K562 (cell line): Measurements from ENCODE around the gene P2RY11. TPM values are rescaled to one million over a fixed set of nuclear protein-coding genes. Genes with fewer than 3 reads are reported as not detected.

Experiments used
- ATAC-seq: fragments of 200-7000 bp; cut with Tn5 transposase; 3 replicates; pipeline ENCODE4 v1.9.1; 2020; ENCODE audit warnings: moderate library complexity
- BruUV-seq: library from RNA; stranded (reverse); fragments of 400-500 nt; replicated peaks from 2 replicates; lab custom pipeline; 2021; lab: Mats Ljungman, UMichigan
- CTCF ChIA-PET: fragments of 300-600 bp; formaldehyde crosslinking; extraction: SDS; loops from one replicate; lab custom pipeline; 2021; ENCODE audit warnings: low intra/inter-chr PET ratio; lab: Yijun Ruan, JAX
- POLR2A ChIA-PET: fragments of 300-600, 350-650 bp; sonication (Branson Sonifier 250); formaldehyde crosslinking; extraction: SDS; loops from one replicate; lab custom pipeline; 2021; ENCODE audit warnings: antibody characterized with exemption, inconsistent platforms; lab: Yijun Ruan, JAX
- DNase-seq, 4 experiments: peaks; one replicate each; pipeline versions ENCODE4 v3.0.0 to v3.0.0-alpha.2; 2011 to 2018; ENCODE audit warnings: low spot score in 3 of 4, mixed read lengths in 3 of 4; ENCODE audit errors: extremely low read depth in 1 of 4
- FAIRE-seq: peaks from 2 replicates; lab custom pipeline; 2011; peaks lifted over from hg19 to GRCh38; lab: Jason Lieb, UNC
- H2AFZ ChIP-seq: 2 replicates; pipeline ENCODE4 v1.6.0; 2011; ENCODE audit warnings: low read depth, low read length, control low read depth, inconsistent platforms
- H3K27ac ChIP-seq: fragments of 200-600 bp; 3 replicates; pipeline ENCODE4 v1.8.0; 2011; ENCODE audit warnings: low read depth, mild to moderate bottlenecking, control low read depth, inconsistent platforms, low read length, moderate library complexity, mixed read lengths; ENCODE audit errors: extremely low read depth
- H3K27me3 ChIP-seq, 2 experiments: fragments of 300-600 bp in 1 of 2; 2 replicates in 1 of 2; 3 replicates in 1 of 2; pipeline versions ENCODE4 v1.6.0 to v1.8.0; 2011; ENCODE audit warnings: inconsistent platforms in 2 of 2, low read length in 2 of 2, mild to moderate bottlenecking in 1 of 2, mixed read lengths in 1 of 2, moderate library complexity in 1 of 2; ENCODE audit not compliant: control insufficient read depth in 2 of 2, insufficient read depth in 2 of 2
- H3K36me3 ChIP-seq: fragments of 300-600 bp; 3 replicates; pipeline ENCODE4 v1.8.0; 2011; ENCODE audit warnings: mild to moderate bottlenecking, low read length, inconsistent platforms; ENCODE audit not compliant: control insufficient read depth, insufficient read depth
- H3K4me1 ChIP-seq, 2 experiments: fragments of 200-600 bp in 1 of 2; replicated peaks in 1 of 2; 2 replicates in 1 of 2; 3 replicates in 1 of 2; pipeline versions ENCODE4 v1.5.1 to v1.8.0; 2011; ENCODE audit warnings: inconsistent platforms in 2 of 2, low read length in 2 of 2, mild to moderate bottlenecking in 1 of 2, mixed read lengths in 1 of 2, moderate library complexity in 1 of 2; ENCODE audit not compliant: control insufficient read depth in 2 of 2, insufficient read depth in 2 of 2
- H3K4me2 ChIP-seq: 2 replicates; pipeline ENCODE4 v1.6.1; 2011; ENCODE audit warnings: low read length, control low read depth, inconsistent platforms, mixed read lengths; ENCODE audit not compliant: insufficient read depth
- H3K4me3 ChIP-seq: fragments of 200-600 bp; sonication (generic), shearing (Covaris generic); 2 replicates; pipeline ENCODE4 v1.5.1; 2016; ENCODE audit warnings: control low read depth, inconsistent platforms
- H3K79me2 ChIP-seq: fragments of 200-600 bp; 3 replicates; pipeline ENCODE4 v1.8.0; 2011; ENCODE audit warnings: low read length, inconsistent platforms; ENCODE audit not compliant: control insufficient read depth, insufficient read depth
- H3K9ac ChIP-seq, 2 experiments: 2 replicates each; pipeline versions ENCODE4 v1.6.0 to v1.6.1; 2011; ENCODE audit warnings: low read depth in 2 of 2, low read length in 2 of 2, control low read depth in 1 of 2, inconsistent platforms in 1 of 2, mild to moderate bottlenecking in 1 of 2, mixed read lengths in 1 of 2; ENCODE audit not compliant: insufficient read depth in 1 of 2
- H3K9me1 ChIP-seq: one replicate; pipeline ENCODE4 v1.6.0; 2011; ENCODE audit warnings: inconsistent platforms, mild to moderate bottlenecking, low read length, moderate library complexity; ENCODE audit not compliant: control insufficient read depth, insufficient read depth
- H3K9me3 ChIP-seq: replicated peaks from 2 replicates; pipeline ENCODE4 v1.5.1; 2011; ENCODE audit warnings: low read depth, low read length, inconsistent platforms; ENCODE audit not compliant: control insufficient read depth, insufficient read depth
- H4K20me1 ChIP-seq: replicated peaks from 2 replicates; pipeline ENCODE4 v1.6.1; 2011; ENCODE audit warnings: low read length, inconsistent platforms, mixed read lengths; ENCODE audit not compliant: control insufficient read depth, insufficient read depth
- EWSR1 ChIP-seq: fragments of 450-650 bp; IDR thresholded peaks from 2 replicates; pipeline ENCODE4 v1.6.1; 2018; ENCODE audit warnings: borderline replicate concordance, mild to moderate bottlenecking, low read depth, moderate library complexity; ENCODE audit not compliant: partially characterized antibody
- LCOR ChIP-seq: sonication (generic); formaldehyde crosslinking; IDR thresholded peaks from 2 replicates; pipeline ENCODE4 v1.8.0; 2022; ENCODE audit warnings: mild to moderate bottlenecking, missing genetic modification reagents
- MYBL2 ChIP-seq, 2 experiments: fragments of 450-650 bp in 1 of 2; sonication (generic) in 1 of 2; formaldehyde crosslinking in 1 of 2; IDR thresholded peaks; 2 replicates each; pipeline versions ENCODE4 v1.6.1 to v1.8.1; 2017 to 2022; ENCODE audit warnings: borderline replicate concordance in 1 of 2, inconsistent platforms in 1 of 2, low read depth in 1 of 2, mild to moderate bottlenecking in 1 of 2, missing genetic modification reagents in 1 of 2, moderate library complexity in 1 of 2
- PTRF ChIP-seq: fragments of 450-650 bp; IDR thresholded peaks from 2 replicates; pipeline ENCODE4 v1.6.1; 2016; ENCODE audit warnings: mild to moderate bottlenecking, missing genetic modification characterization, missing compliant biosample characterization
- RBFOX2 ChIP-seq: fragments of 200-400 bp; formaldehyde crosslinking; IDR thresholded peaks from 2 replicates; pipeline ENCODE4 v1.6.1; 2017; ENCODE audit warnings: low read depth, mild to moderate bottlenecking, low read length, moderate library complexity
- ZNF311 ChIP-seq: fragments of 250-450 bp; sonication (Bioruptor Pico); IDR thresholded peaks from 2 replicates; pipeline ENCODE4 v1.4.0; 2020; ENCODE audit warnings: mild to moderate bottlenecking, moderate library complexity
- ZNF79 ChIP-seq: fragments of 250-450 bp; sonication (Bioruptor Pico); IDR thresholded peaks from 2 replicates; pipeline ENCODE4 v1.4.0; 2020; ENCODE audit warnings: low read depth, mild to moderate bottlenecking, moderate library complexity
- WGBS: fragments of 100-300 bp; shearing (Covaris generic); methylation state at CpG from one replicate; pipeline ENCODE4 v1.1.6; 2016; ENCODE audit warnings: low coverage, mixed read lengths; ENCODE audit not compliant: insufficient coverage; ENCODE audit errors: missing lambda C conversion rate; 5-methylcytosine and 5-hydroxymethylcytosine counted together
- in situ Hi-C: fragments of 300-500 bp; cut with MboI; formaldehyde crosslinking; loops from 4 replicates; pipeline ENCODE4 v1.15.0; 2018; ENCODE audit warnings: inconsistent platforms, mixed read lengths
- intact Hi-C: fragments of 100-400 bp; cut with micrococcal nuclease; formaldehyde crosslinking; loops from 2 replicates; pipeline ENCODE4 v1.14.2; 2022
- polyA plus RNA-seq, 8 experiments: library from polyadenylated mRNA; depleted of rRNA in 4 of 8; stranded (reverse) in 5 of 8; unstranded in 3 of 8; fragments of >200 nt; fragmentation: Nextera tagmentation in 2 of 8; fragmentation: Illumina TruSeq in 1 of 8; extraction: Ambion mirVana in 2 of 8; extraction: Trizol in 1 of 8; gene quantifications; 2 replicates each; pipeline versions ENCODE4 v1.2.1 to v1.2.3, GENCODE V29; 2011 to 2014; ENCODE audit warnings: inconsistent platforms in 1 of 8, missing spikeins in 1 of 8
- total RNA-seq, 7 experiments: library from RNA; depleted of rRNA in 6 of 7; stranded (reverse); fragments of >200 nt in 6 of 7; fragmentation: Illumina TruSeq in 2 of 7; extraction: Trizol in 2 of 7; gene quantifications; 2 replicates each; pipeline versions ENCODE4 v1.2.1 to v1.2.3, GENCODE V29; 2011 to 2021; ENCODE audit warnings: low replicate concordance in 1 of 7

Gene P2RY11
- total and polyA plus RNA-seq, 9 of the 15 experiments (the other 6 are each of a cell fraction or from before 2014, with no cell fraction given): 0.03 to 10.1 (median 1.5) TPM

DNA sequence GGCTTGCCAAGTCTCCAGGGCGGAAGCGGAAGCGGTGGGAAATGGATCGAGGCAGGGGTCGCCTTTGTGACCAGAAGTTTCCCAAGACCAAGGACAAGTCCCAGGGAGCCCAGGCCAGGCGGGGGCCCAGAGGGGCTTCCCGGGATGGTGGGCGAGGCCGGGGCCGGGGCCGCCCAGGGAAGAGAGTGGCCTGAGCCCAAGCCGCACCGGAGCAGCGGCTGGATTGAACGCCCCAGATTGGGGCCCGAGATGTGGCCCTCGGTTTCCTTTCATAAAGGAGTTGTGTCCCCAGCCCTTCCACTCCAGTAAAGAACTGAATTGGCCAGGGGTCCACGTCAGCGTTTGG lies 548 bp upstream of the P2RY11 start:
- intact Hi-C loops: loop anchor here (5.0 kb wide), 1 partner anchor 179 kb away; no protein-coding TSS in a partner anchor
- Histone ChIP-seq H3K9ac (0 out of 4 replicates have a peak overlapping the region, but pooled peaks of 1 of the 2 experiments have one; percentile 57), H3K9me1 (no peaks in the 10 kb centered on the region), H3K36me3 (peaks cover 64% of the 10 kb centered on the region), H3K79me2 (peaks cover 35% of the 10 kb centered on the region), H3K27ac (no peak overlapping the region), H2AFZ (no peak overlapping the region), H3K9me3 (no peaks in the 10 kb centered on the region), H3K4me3 (no peak overlapping the region), H4K20me1 (no peaks in the 10 kb centered on the region; the same call in 1 of the 2 replicates), H3K27me3 (no peaks in the 10 kb centered on the region), H3K4me1 (peaks cover 3 to 79% of the 10 kb centered on the region in 2 experiments; a peak in 4 of 5 replicates), H3K4me2 (no peak overlapping the region)
- in situ Hi-C loops: no loop called here
- FAIRE-seq (no peak), DNase-seq (no peak), ATAC-seq (no peak)
- CTCF ChIA-PET: no interaction called here
- POLR2A ChIA-PET: interaction anchor here (1.4 kb wide), 1 partner anchor 14 kb away, joined by 5 read pairs; no protein-coding TSS in a partner anchor
- 96% methylated on average over 11 of the region's 19 CpGs for WGBS
- TSS peak; percentile 29 for BruUV-seq
- TF ChIP-seq ZNF79 (no peak), PTRF (tag) (no peak), MYBL2 (IDR thresholded peaks at IDR 0.05; ENCODE audit: low read depth) (no peak), MYBL2 (CRISPR knock-in tag; IDR thresholded peaks at IDR 0.05; ENCODE audit: borderline replicate concordance) (no peak), ZNF311 (CRISPR knock-in tag) (no peak), LCOR (no peak), EWSR1 (no peak), RBFOX2 (peak; percentile 46)
